Testis (tissue), 3 donors: ENCODE results near the gene LRRK1. TPM values are rescaled to one million over a fixed set of nuclear protein-coding genes. Genes with fewer than 3 reads are reported as not detected.

Experiments
- DNase-seq: peaks from one replicate; pipeline ENCODE4 v3.0.0-alpha.2; 2019
- H3K27ac ChIP-seq, 2 donors: fragments of 200-600 bp; sonication (generic); one replicate each; pipeline ENCODE4 v1.5.1; 2019
- H3K27me3 ChIP-seq: fragments of 200-600 bp; sonication (generic); one replicate; pipeline ENCODE4 v1.5.1; 2019
- H3K36me3 ChIP-seq: fragments of 200-600 bp; sonication (generic); one replicate; pipeline ENCODE4 v1.5.1; 2017; ENCODE audit warnings: low read depth; ENCODE audit errors: missing control alignments
- H3K4me1 ChIP-seq: fragments of 200-600 bp; sonication (generic); one replicate; pipeline ENCODE4 v1.5.1; 2019
- H3K4me3 ChIP-seq, 2 donors: fragments of 200-600 bp; sonication (generic); one replicate each; pipeline ENCODE4 v1.5.1; 2017 to 2019
- H3K9me3 ChIP-seq: fragments of 200-600 bp; sonication (generic); one replicate; pipeline ENCODE4 v1.5.1; 2017
- CTCF ChIP-seq, 3 experiments: fragments of 450-650 bp in 2 of 3; fragments of 200-600 bp in 1 of 3; sonication (generic) in 1 of 3; IDR thresholded peaks; one replicate each; pipeline ENCODE4 v1.5.1; 2016 to 2019; ENCODE audit warnings: antibody characterized with exemption in 3 of 3, mild to moderate bottlenecking in 2 of 3, moderate library complexity in 1 of 3
- POLR2A ChIP-seq: fragments of 450-650 bp; IDR thresholded peaks from one replicate; pipeline ENCODE4 v1.6.1; 2017; ENCODE audit warnings: antibody characterized with exemption, mild to moderate bottlenecking, moderate library complexity
- WGBS, 2 donors: methylation state at CpG; one replicate each; pipeline ENCODE4 v1.1.5; 2018; 5-methylcytosine and 5-hydroxymethylcytosine counted together
- intact Hi-C: fragments of 100-400 bp; cut with DNase I; formaldehyde crosslinking; loops from one replicate; pipeline ENCODE4 v1.15.1; 2023; ENCODE audit warnings: low total_unique reads
- polyA plus RNA-seq: library from polyadenylated mRNA; stranded (reverse); fragments of 350-450 nt; fragmentation: Illumina TruSeq; extraction: RNeasy Lipid Tissue Mini Kit (QIAGEN cat#74804); gene quantifications from one replicate; pipeline ENCODE4 v1.2.3, GENCODE V29; 2014; ENCODE audit warnings: low read depth, low replicate concordance; ENCODE audit not compliant: insufficient read depth
- total RNA-seq, 2 donors: library from RNA; depleted of rRNA; stranded (reverse); fragments of >200 nt; gene quantifications; one replicate each; pipeline ENCODE4 v1.2.3, GENCODE V29; 2016

LRRK1 gene
- total and polyA plus RNA-seq, 3 donors from 2014 or later: 18.8 to 24.6 (median 23.0) TPM

- WGBS, 2 donors: 90 to 91% methylated on average over 14 to 20 of the region's 20 CpGs
- Histone ChIP-seq H3K4me1 (peaks cover 6% of the 10 kb centered on the region), H3K9me3 (no peaks in the 10 kb centered on the region), H3K36me3 (no peaks in the 10 kb centered on the region), H3K27ac (no peak overlapping the region), H3K27me3 (no peaks in the 10 kb centered on the region), H3K4me3 (no peak overlapping the region)
- intact Hi-C loops: no loop called here
- TF ChIP-seq CTCF (IDR thresholded peaks at IDR 0.05): no peak
- no peak for TF ChIP-seq POLR2A
- peak; percentile 6 for DNase-seq
These were observed 133.5 kb downstream of the LRRK1 start for GRCh38 chr15:101052681-101053121.

GRCh38 chr15:101053261-101053660 is 134.1 kb downstream of the LRRK1 start:
- Histone ChIP-seq H3K27ac (no peak overlapping the region), H3K36me3 (no peaks in the 10 kb centered on the region), H3K9me3 (no peaks in the 10 kb centered on the region), H3K4me3 (no peak overlapping the region), H3K27me3 (no peaks in the 10 kb centered on the region), H3K4me1 (peaks cover 6% of the 10 kb centered on the region)
- no peak for TF ChIP-seq POLR2A
- DNase-seq: peak; percentile 13
- intact Hi-C loops: no loop called here
- 75% methylated on average over 34 of the region's 34 CpGs; no CpG with 5 or more reads in 1 of the 2 donors for whole genome bisulfite sequencing, 2 donors

- 69 to 87% methylated on average over 9 of the region's 9 CpGs for WGBS, 2 donors
- no peak for TF ChIP-seq POLR2A
- no peak for TF ChIP-seq CTCF (IDR thresholded peaks at IDR 0.05)
- DNase-seq: peak; percentile 13
- Histone ChIP-seq H3K27me3 (no peaks in the 10 kb centered on the region), H3K27ac (no peak overlapping the region), H3K4me1 (peaks cover 6% of the 10 kb centered on the region), H3K36me3 (no peaks in the 10 kb centered on the region), H3K4me3 (no peak overlapping the region), H3K9me3 (no peaks in the 10 kb centered on the region)
- intact Hi-C loops: no loop called here
These were observed 135.0 kb downstream of the LRRK1 start for GRCh38 chr15:101054116-101054515.

- Histone ChIP-seq H3K27ac (no peak overlapping the region), H3K36me3 (no peaks in the 10 kb centered on the region), H3K27me3 (no peaks in the 10 kb centered on the region), H3K4me3 (no peak overlapping the region), H3K4me1 (peaks cover 6% of the 10 kb centered on the region), H3K9me3 (no peaks in the 10 kb centered on the region)
- peak; percentile 7 for DNase-seq
- 96 to 98% methylated on average over 11 to 12 of the region's 12 CpGs for WGBS, 2 donors
- no peak for TF ChIP-seq CTCF (IDR thresholded peaks at IDR 0.05)
- no peak for TF ChIP-seq POLR2A
- intact Hi-C loops: no loop called here
These were observed 135.8 kb downstream of the LRRK1 start for GRCh38 chr15:101054991-101055390.

GRCh38 chr15:101055411-101055810 is 136.3 kb downstream of the LRRK1 start:
- H3K27me3 ChIP-seq: no peaks in the 10 kb centered on the region
- H3K4me1 ChIP-seq: peaks cover 4% of the 10 kb centered on the region
- DNase-seq: no peak
- TF ChIP-seq CTCF (IDR thresholded peaks at IDR 0.05): no peak
- no peak for TF ChIP-seq POLR2A
- 86 to 91% methylated on average over 2 of the region's 2 CpGs for WGBS, 2 donors
- H3K27ac ChIP-seq: no peak overlapping the region
- intact Hi-C loops: no loop called here
- H3K36me3 ChIP-seq: no peaks in the 10 kb centered on the region
- no peaks in the 10 kb centered on the region for H3K9me3 ChIP-seq
- no peak overlapping the region for H3K4me3 ChIP-seq
